Ishikawa (cell line): ENCODE results near the gene MAPK6.

Source experiments
- CEBPB ChIP-seq: IDR thresholded peaks from 2 replicates; pipeline ENCODE4 v1.6.1; 2012
- EGR1 ChIP-seq: IDR thresholded peaks from 2 replicates; pipeline ENCODE4 v1.6.1; 2012
- EP300 ChIP-seq: IDR thresholded peaks from 2 replicates; pipeline ENCODE4 v1.6.1; 2012; ENCODE audit warnings: borderline replicate concordance
- FOXM1 ChIP-seq: IDR thresholded peaks from 2 replicates; pipeline ENCODE4 v1.6.1; 2012; ENCODE audit warnings: low read depth, borderline replicate concordance
- NFIC ChIP-seq: IDR thresholded peaks from 2 replicates; pipeline ENCODE4 v1.6.1; 2012
- RAD21 ChIP-seq: IDR thresholded peaks from 2 replicates; pipeline ENCODE4 v1.6.1; 2012; ENCODE audit warnings: low read depth
- TAF1 ChIP-seq: IDR thresholded peaks from 2 replicates; pipeline ENCODE4 v1.6.1; 2012; ENCODE audit warnings: low read depth, mild to moderate bottlenecking
- TCF12 ChIP-seq: IDR thresholded peaks from 2 replicates; pipeline ENCODE4 v1.6.1; 2012; ENCODE audit warnings: low read depth
- TEAD4 ChIP-seq: IDR thresholded peaks from 2 replicates; pipeline ENCODE4 v1.6.1; 2012
- ZBTB7A ChIP-seq: IDR thresholded peaks from 2 replicates; pipeline ENCODE4 v1.6.1; 2012; ENCODE audit warnings: low read depth
- TF ChIP-seq, protein P1 (sequence below): IDR thresholded peaks from 2 replicates; pipeline ENCODE4 v1.6.1; 2012; ENCODE audit warnings: low read depth, mild to moderate bottlenecking
- TF ChIP-seq, protein P2 (sequence below): IDR thresholded peaks from 2 replicates; pipeline ENCODE4 v1.6.1; 2012
- TF ChIP-seq, protein P3 (sequence below): IDR thresholded peaks from 2 replicates; pipeline ENCODE4 v1.6.1; 2012

- TF ChIP-seq TEAD4 (no peak), NFIC (no peak), EP300 (no peak), TAF1 (no peak), CEBPB (no peak), TCF12 (no peak), EGR1 (no peak), RAD21 (no peak), ZBTB7A (no peak), FOXM1 (no peak)
- TF ChIP-seq, protein P1, sequence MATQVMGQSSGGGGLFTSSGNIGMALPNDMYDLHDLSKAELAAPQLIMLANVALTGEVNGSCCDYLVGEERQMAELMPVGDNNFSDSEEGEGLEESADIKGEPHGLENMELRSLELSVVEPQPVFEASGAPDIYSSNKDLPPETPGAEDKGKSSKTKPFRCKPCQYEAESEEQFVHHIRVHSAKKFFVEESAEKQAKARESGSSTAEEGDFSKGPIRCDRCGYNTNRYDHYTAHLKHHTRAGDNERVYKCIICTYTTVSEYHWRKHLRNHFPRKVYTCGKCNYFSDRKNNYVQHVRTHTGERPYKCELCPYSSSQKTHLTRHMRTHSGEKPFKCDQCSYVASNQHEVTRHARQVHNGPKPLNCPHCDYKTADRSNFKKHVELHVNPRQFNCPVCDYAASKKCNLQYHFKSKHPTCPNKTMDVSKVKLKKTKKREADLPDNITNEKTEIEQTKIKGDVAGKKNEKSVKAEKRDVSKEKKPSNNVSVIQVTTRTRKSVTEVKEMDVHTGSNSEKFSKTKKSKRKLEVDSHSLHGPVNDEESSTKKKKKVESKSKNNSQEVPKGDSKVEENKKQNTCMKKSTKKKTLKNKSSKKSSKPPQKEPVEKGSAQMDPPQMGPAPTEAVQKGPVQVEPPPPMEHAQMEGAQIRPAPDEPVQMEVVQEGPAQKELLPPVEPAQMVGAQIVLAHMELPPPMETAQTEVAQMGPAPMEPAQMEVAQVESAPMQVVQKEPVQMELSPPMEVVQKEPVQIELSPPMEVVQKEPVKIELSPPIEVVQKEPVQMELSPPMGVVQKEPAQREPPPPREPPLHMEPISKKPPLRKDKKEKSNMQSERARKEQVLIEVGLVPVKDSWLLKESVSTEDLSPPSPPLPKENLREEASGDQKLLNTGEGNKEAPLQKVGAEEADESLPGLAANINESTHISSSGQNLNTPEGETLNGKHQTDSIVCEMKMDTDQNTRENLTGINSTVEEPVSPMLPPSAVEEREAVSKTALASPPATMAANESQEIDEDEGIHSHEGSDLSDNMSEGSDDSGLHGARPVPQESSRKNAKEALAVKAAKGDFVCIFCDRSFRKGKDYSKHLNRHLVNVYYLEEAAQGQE = no peak
- TF ChIP-seq, protein P2, sequence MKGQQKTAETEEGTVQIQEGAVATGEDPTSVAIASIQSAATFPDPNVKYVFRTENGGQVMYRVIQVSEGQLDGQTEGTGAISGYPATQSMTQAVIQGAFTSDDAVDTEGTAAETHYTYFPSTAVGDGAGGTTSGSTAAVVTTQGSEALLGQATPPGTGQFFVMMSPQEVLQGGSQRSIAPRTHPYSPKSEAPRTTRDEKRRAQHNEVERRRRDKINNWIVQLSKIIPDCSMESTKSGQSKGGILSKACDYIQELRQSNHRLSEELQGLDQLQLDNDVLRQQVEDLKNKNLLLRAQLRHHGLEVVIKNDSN = no peak
- TF ChIP-seq, protein P3, sequence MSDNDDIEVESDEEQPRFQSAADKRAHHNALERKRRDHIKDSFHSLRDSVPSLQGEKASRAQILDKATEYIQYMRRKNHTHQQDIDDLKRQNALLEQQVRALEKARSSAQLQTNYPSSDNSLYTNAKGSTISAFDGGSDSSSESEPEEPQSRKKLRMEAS = no peak
Measured at GRCh38 chr15:52103217-52104207, 84.5 kb downstream of the MAPK6 start.
